Neutrophil (primary cell): ENCODE results near the gene USP12.
A peak's percentile ranks its signal among the peaks of the same experiment; 100 is the strongest.

Experiments used
- H3K27ac ChIP-seq: fragments of 200-600 bp; sonication (generic); 2 replicates; pipeline ENCODE4 v1.5.1; 2016; ENCODE audit warnings: mild to moderate bottlenecking, moderate library complexity
- H3K27me3 ChIP-seq: fragments of 200-600 bp; sonication (generic); 2 replicates; pipeline ENCODE4 v1.6.0; 2016; ENCODE audit warnings: mild to moderate bottlenecking
- H3K36me3 ChIP-seq: fragments of 200-600 bp; sonication (generic); 2 replicates; pipeline ENCODE4 v1.5.1; 2017
- H3K4me1 ChIP-seq, 2 experiments: fragments of 200-600 bp in 1 of 2; sonication (generic) in 1 of 2; 1 replicate in 1 of 2; 2 replicates in 1 of 2; pipeline versions ENCODE4 v1.5.1 to v1.6.1; 2013 to 2016; ENCODE audit warnings: low read depth in 1 of 2, low read length in 1 of 2, mild to moderate bottlenecking in 1 of 2, moderate library complexity in 1 of 2; ENCODE audit not compliant: control insufficient read depth in 1 of 2, insufficient read depth in 1 of 2
- H3K4me3 ChIP-seq, 2 experiments: fragments of 200-600 bp in 1 of 2; sonication (generic) in 1 of 2; 1 replicate in 1 of 2; 2 replicates in 1 of 2; pipeline ENCODE4 v1.5.1; 2013 to 2016; ENCODE audit warnings: low read depth in 1 of 2, low read length in 1 of 2, mild to moderate bottlenecking in 1 of 2, moderate library complexity in 1 of 2
- H3K9me3 ChIP-seq: fragments of 200-600 bp; sonication (generic); 2 replicates; pipeline ENCODE4 v1.5.1; 2016
- CTCF ChIP-seq: fragments of 200-600 bp; sonication (generic); IDR thresholded peaks from 2 replicates; pipeline ENCODE4 v1.5.1; 2016; ENCODE audit warnings: antibody characterized with exemption

The USP12 gene

GRCh38 chr13:27171827-27172494 is 350 bp upstream of the USP12 start:
- Histone ChIP-seq H3K27me3 (peaks cover 5% of the 10 kb centered on the region), H3K36me3 (no peaks in the 10 kb centered on the region), H3K4me1 (peaks cover 8 to 15% of the 10 kb centered on the region in 2 experiments), H3K27ac (peak overlapping the region; percentile 82), H3K9me3 (no peaks in the 10 kb centered on the region), H3K4me3 (peak overlapping the region; percentile 65 to 77)
- no peak for TF ChIP-seq CTCF

- TF ChIP-seq CTCF, result no peak
- Histone ChIP-seq H3K4me3 (peak overlapping the region; percentile 61 to 65), H3K27ac (peak overlapping the region; percentile 82), H3K4me1 (peaks cover 8 to 11% of the 10 kb centered on the region in 2 experiments), H3K27me3 (peaks cover 5% of the 10 kb centered on the region), H3K9me3 (no peaks in the 10 kb centered on the region), H3K36me3 (no peaks in the 10 kb centered on the region)
Measured at GRCh38 chr13:27170516-27171243, 931 bp downstream of the USP12 start.

GRCh38 chr13:27170221-27170515 is 1.4 kb downstream of the USP12 start:
- Histone ChIP-seq H3K9me3 (no peaks in the 10 kb centered on the region), H3K4me3 (peak overlapping the region in 1 of 2 experiments; percentile 61), H3K27me3 (peaks cover 5% of the 10 kb centered on the region), H3K36me3 (no peaks in the 10 kb centered on the region), H3K4me1 (peaks cover 8 to 11% of the 10 kb centered on the region in 2 experiments), H3K27ac (peak overlapping the region; percentile 82)
- no peak for TF ChIP-seq CTCF

GRCh38 chr13:27168906-27169657 is 2.5 kb downstream of the USP12 start:
- H3K27ac ChIP-seq, result no peak overlapping the region

GRCh38 chr13:27168086-27168485 is 3.5 kb downstream of the USP12 start:
- H3K4me1 ChIP-seq, result peaks cover 8 to 11% of the 10 kb centered on the region in 2 experiments
- no peaks in the 10 kb centered on the region for H3K36me3 ChIP-seq
- peaks cover 5% of the 10 kb centered on the region for H3K27me3 ChIP-seq
- H3K9me3 ChIP-seq, result no peaks in the 10 kb centered on the region
- no peak overlapping the region for H3K4me3 ChIP-seq
- H3K27ac ChIP-seq, result no peak overlapping the region
- TF ChIP-seq CTCF, result no peak

More at GRCh38 chr13:27168906-27169657, 2.5 kb downstream of the USP12 start:
- Histone ChIP-seq H3K9me3 (no peaks in the 10 kb centered on the region), H3K36me3 (no peaks in the 10 kb centered on the region), H3K4me3 (no peak overlapping the region), H3K4me1 (peaks cover 8 to 11% of the 10 kb centered on the region in 2 experiments), H3K27me3 (peaks cover 5% of the 10 kb centered on the region)
- no peak for TF ChIP-seq CTCF
